CD14-positive monocyte (primary cell): Measurements from ENCODE around the gene TANGO6. TPM values are rescaled to one million over a fixed set of nuclear protein-coding genes. Genes with fewer than 3 reads are reported as not detected.
"Not testable (repeated sequence)": the region's sequence is repeated elsewhere in the genome, so short reads cannot be mapped to it uniquely, and the experiment has no call there.

ENCODE experiments used
- DNase-seq, 3 donors: peaks; one replicate each; pipeline ENCODE4 v3.0.0-alpha.2; 2011 to 2022
- H2AFZ ChIP-seq: 2 replicates; pipeline ENCODE4 v1.6.0; 2012; ENCODE audit warnings: mild to moderate bottlenecking, low read depth, low read length, inconsistent platforms; ENCODE audit not compliant: insufficient read depth, poor library complexity, severe bottlenecking
- H3K27ac ChIP-seq, 2 donors: 1 replicate in 1 of 2; 2 replicates in 1 of 2; pipeline ENCODE4 v1.5.1; 2012 to 2013; ENCODE audit warnings: low read length in 2 of 2, control low read depth in 1 of 2, inconsistent platforms in 1 of 2, low read depth in 1 of 2, mild to moderate bottlenecking in 1 of 2
- H3K27me3 ChIP-seq, 2 donors: one replicate each; pipeline versions ENCODE4 v1.6.0 to v1.6.1; 2011 to 2013; ENCODE audit warnings: low read length in 2 of 2; ENCODE audit not compliant: control insufficient read depth in 2 of 2, insufficient read depth in 2 of 2
- H3K36me3 ChIP-seq, 2 donors: replicated peaks in 1 of 2; 1 replicate in 1 of 2; 2 replicates in 1 of 2; pipeline versions ENCODE4 v1.5.1 to v1.6.1; 2012 to 2013; ENCODE audit warnings: low read length in 2 of 2, control low read depth in 1 of 2, inconsistent platforms in 1 of 2, mild to moderate bottlenecking in 1 of 2; ENCODE audit not compliant: insufficient read depth in 2 of 2, control insufficient read depth in 1 of 2
- H3K4me1 ChIP-seq, 2 donors: 1 replicate in 1 of 2; 2 replicates in 1 of 2; pipeline versions ENCODE4 v1.5.1 to v1.6.1; 2012 to 2013; ENCODE audit warnings: low read length in 2 of 2, control low read depth in 1 of 2, inconsistent platforms in 1 of 2, mild to moderate bottlenecking in 1 of 2, moderate library complexity in 1 of 2; ENCODE audit not compliant: insufficient read depth in 2 of 2, control insufficient read depth in 1 of 2
- H3K4me2 ChIP-seq: replicated peaks from 2 replicates; pipeline ENCODE3; 2012; ENCODE audit warnings: low read length, moderate library complexity, mild to moderate bottlenecking; ENCODE audit not compliant: poor library complexity, severe bottlenecking; ENCODE audit errors: extremely low read depth
- H3K4me3 ChIP-seq, 3 experiments: fragments of 200-600 bp in 1 of 3; sonication (generic) in 1 of 3; replicated peaks in 1 of 3; 1 replicate in 2 of 3; 2 replicates in 1 of 3; pipeline ENCODE4 v1.5.1; 2011 to 2013; ENCODE audit warnings: low read length in 3 of 3, mild to moderate bottlenecking in 3 of 3, control low read depth in 2 of 3, low read depth in 2 of 3, inconsistent platforms in 1 of 3, moderate library complexity in 1 of 3
- H3K79me2 ChIP-seq: 2 replicates; pipeline ENCODE4 v1.6.0; 2012; ENCODE audit warnings: mild to moderate bottlenecking, control low read depth, inconsistent platforms, low read length, moderate library complexity; ENCODE audit not compliant: insufficient read depth
- H3K9ac ChIP-seq: 2 replicates; pipeline ENCODE4 v1.6.0; 2017; ENCODE audit warnings: low read length, mild to moderate bottlenecking; ENCODE audit not compliant: insufficient read depth, poor library complexity, severe bottlenecking
- H3K9me3 ChIP-seq, 2 donors: replicated peaks in 1 of 2; 1 replicate in 1 of 2; 2 replicates in 1 of 2; pipeline versions ENCODE4 v1.5.1 to v1.6.1; 2012 to 2013; ENCODE audit warnings: low read length in 2 of 2, control low read depth in 1 of 2; ENCODE audit not compliant: control insufficient read depth in 1 of 2, insufficient read depth in 1 of 2
- H4K20me1 ChIP-seq: 2 replicates; pipeline ENCODE4 v1.6.0; 2012; ENCODE audit warnings: mild to moderate bottlenecking, low read length, control low read depth, moderate library complexity; ENCODE audit not compliant: insufficient read depth
- H3K27ac Mint-ChIP-seq, 7 donors: one replicate each; pipeline ENCODE4 v1.8.0; 2020; ENCODE audit warnings: mild to moderate bottlenecking in 7 of 7, mixed read lengths in 7 of 7, moderate library complexity in 6 of 7, inconsistent platforms in 2 of 7
- H3K27me3 Mint-ChIP-seq, 3 donors: one replicate each; pipeline ENCODE4 v1.8.0; 2021 to 2022; ENCODE audit warnings: low read depth in 3 of 3, mild to moderate bottlenecking in 3 of 3, mixed read lengths in 3 of 3, moderate library complexity in 3 of 3, inconsistent platforms in 1 of 3
- H3K36me3 Mint-ChIP-seq, 2 donors: one replicate each; pipeline ENCODE4 v1.8.0; 2020; ENCODE audit warnings: mixed read lengths in 2 of 2, inconsistent platforms in 1 of 2, mild to moderate bottlenecking in 1 of 2
- H3K4me1 Mint-ChIP-seq: one replicate; pipeline ENCODE4 v1.8.0; 2020; ENCODE audit warnings: mild to moderate bottlenecking, mixed read lengths
- H3K4me3 Mint-ChIP-seq, 2 donors: one replicate each; pipeline ENCODE4 v1.8.0; 2020; ENCODE audit warnings: mild to moderate bottlenecking in 2 of 2, mixed read lengths in 2 of 2, moderate library complexity in 1 of 2
- H3K9me3 Mint-ChIP-seq, 7 donors: one replicate each; pipeline ENCODE4 v1.8.0; 2020 to 2022; ENCODE audit warnings: mixed read lengths in 7 of 7, mild to moderate bottlenecking in 6 of 7, moderate library complexity in 6 of 7, inconsistent platforms in 2 of 7
- WGBS: methylation state at CpG from one replicate; pipeline ENCODE4 v1.1.5; 2013; ENCODE audit warnings: missing lambda C conversion rate; ENCODE audit not compliant: insufficient coverage; 5-methylcytosine and 5-hydroxymethylcytosine counted together
- intact Hi-C, 2 donors: fragments of 100-400 bp; cut with micrococcal nuclease; formaldehyde crosslinking; loops; one replicate each; pipeline versions ENCODE4 v1.15.0 to v1.15.1; 2023
- polyA plus RNA-seq, 3 donors: library from polyadenylated mRNA; depleted of rRNA in 1 of 3; unstranded in 2 of 3; stranded (reverse) in 1 of 3; fragments of 300-500 nt in 2 of 3; fragments of >200 nt in 1 of 3; fragmentation: Illumina TruSeq in 2 of 3; gene quantifications; 1 replicate in 2 of 3; 2 replicates in 1 of 3; pipeline ENCODE4 v1.2.3, GENCODE V29; 2012 to 2021
- TF ChIP-seq, protein P1 (sequence below): fragments of 200-600 bp; IDR thresholded peaks from one replicate; pipeline ENCODE4 v1.8.0; 2022; ENCODE audit warnings: antibody characterized with exemption, mild to moderate bottlenecking

The TANGO6 gene
- polyA plus RNA-seq, 3 donors = 6.5 to 8.1 (median 7.3) TPM

DNA sequence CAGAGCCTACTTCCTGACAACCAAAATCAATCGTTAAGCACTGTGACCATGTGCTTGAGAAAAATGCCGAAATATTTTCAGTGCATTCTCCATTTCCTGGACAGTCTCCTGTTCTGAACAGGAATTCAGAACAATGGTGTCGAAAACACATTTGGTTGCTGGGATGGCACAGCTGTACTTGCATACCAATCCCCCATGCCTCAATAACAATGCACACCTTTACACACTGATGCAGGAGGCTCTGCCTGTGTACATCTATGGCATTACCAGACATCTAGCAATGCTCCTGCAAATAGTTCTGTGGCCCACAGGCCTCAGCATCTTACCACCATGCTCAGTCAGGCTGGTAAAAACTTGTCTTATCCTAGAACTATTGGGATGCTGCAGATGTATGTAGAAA, 282.9 kb downstream of the TANGO6 start:
- no peak overlapping the region for H3K4me3 ChIP-seq
- H3K27ac Mint-ChIP-seq = peak overlapping the region in 1 of 7 donors; percentile 44
- peaks cover 75% of the 10 kb centered on the region for H3K79me2 ChIP-seq
- H3K27ac ChIP-seq = no peak overlapping the region
- TF ChIP-seq, protein P1, sequence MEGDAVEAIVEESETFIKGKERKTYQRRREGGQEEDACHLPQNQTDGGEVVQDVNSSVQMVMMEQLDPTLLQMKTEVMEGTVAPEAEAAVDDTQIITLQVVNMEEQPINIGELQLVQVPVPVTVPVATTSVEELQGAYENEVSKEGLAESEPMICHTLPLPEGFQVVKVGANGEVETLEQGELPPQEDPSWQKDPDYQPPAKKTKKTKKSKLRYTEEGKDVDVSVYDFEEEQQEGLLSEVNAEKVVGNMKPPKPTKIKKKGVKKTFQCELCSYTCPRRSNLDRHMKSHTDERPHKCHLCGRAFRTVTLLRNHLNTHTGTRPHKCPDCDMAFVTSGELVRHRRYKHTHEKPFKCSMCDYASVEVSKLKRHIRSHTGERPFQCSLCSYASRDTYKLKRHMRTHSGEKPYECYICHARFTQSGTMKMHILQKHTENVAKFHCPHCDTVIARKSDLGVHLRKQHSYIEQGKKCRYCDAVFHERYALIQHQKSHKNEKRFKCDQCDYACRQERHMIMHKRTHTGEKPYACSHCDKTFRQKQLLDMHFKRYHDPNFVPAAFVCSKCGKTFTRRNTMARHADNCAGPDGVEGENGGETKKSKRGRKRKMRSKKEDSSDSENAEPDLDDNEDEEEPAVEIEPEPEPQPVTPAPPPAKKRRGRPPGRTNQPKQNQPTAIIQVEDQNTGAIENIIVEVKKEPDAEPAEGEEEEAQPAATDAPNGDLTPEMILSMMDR = no peak
- H3K4me2 ChIP-seq = no peak overlapping the region
- H4K20me1 ChIP-seq = peaks cover 87% of the 10 kb centered on the region
- H3K27me3 ChIP-seq = no peaks in the 10 kb centered on the region
- H3K36me3 Mint-ChIP-seq = peaks cover 2 to 22% of the 10 kb centered on the region in 2 donors
- peaks cover 4 to 6% of the 10 kb centered on the region in 2 donors for H3K4me1 ChIP-seq
- intact Hi-C loops = loop anchor here (10.0 kb wide), 1 partner anchor 421 kb away; no protein-coding TSS in a partner anchor
- no peak overlapping the region for H2AFZ ChIP-seq
- no peak for DNase-seq
- H3K36me3 ChIP-seq = peaks cover under 1 to 16% of the 10 kb centered on the region in 2 donors
- no peaks in the 10 kb centered on the region for H3K9me3 Mint-ChIP-seq
- H3K4me1 Mint-ChIP-seq = peaks cover 21% of the 10 kb centered on the region
- no peak overlapping the region for H3K4me3 Mint-ChIP-seq
- no peak overlapping the region for H3K9ac ChIP-seq
- WGBS = 100% methylated on average over 3 of the region's 3 CpGs
- H3K27me3 Mint-ChIP-seq = no peaks in the 10 kb centered on the region
- H3K9me3 ChIP-seq = no peaks in the 10 kb centered on the region

DNA sequence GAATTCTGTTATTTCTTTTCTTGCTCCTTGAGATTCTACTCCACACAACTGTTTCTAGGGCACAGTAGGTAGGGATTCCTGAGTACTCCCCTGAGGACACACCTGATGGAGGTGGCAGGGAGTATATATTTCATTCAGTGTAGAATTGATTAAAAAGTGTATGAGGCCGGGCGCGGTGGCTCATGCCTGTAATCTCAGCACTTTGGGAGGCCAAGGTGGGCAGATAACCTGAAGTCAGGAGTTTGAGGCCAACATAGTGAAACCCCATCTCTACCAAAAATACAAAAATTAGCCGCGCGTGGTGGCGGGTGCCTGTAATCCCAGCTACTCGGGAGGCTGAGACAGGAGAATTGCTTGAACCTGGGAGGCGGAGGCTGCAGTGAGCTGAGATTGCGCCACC, 283.5 kb downstream of the TANGO6 start:
- not testable (repeated sequence) for H3K27ac Mint-ChIP-seq

More for the DNA sequence above, 283.5 kb downstream of the TANGO6 start:
- H3K4me1 ChIP-seq, H3K4me2 ChIP-seq, H3K9me3 ChIP-seq, H3K4me3 Mint-ChIP-seq, DNase-seq, H3K27ac ChIP-seq, H3K4me3 ChIP-seq, H2AFZ ChIP-seq, H3K9ac ChIP-seq, H3K27me3 Mint-ChIP-seq, H3K27me3 ChIP-seq, H3K9me3 Mint-ChIP-seq: not testable (repeated sequence)
- H3K36me3 ChIP-seq = peaks cover 0 to 13% of the 10 kb centered on the region in 2 donors
- intact Hi-C loops = loop anchor here (10.0 kb wide), 1 partner anchor 422 kb away; no protein-coding TSS in a partner anchor
- WGBS = 80% methylated on average over 1 of the region's 10 CpGs
- H3K36me3 Mint-ChIP-seq = peaks cover 0 to 19% of the 10 kb centered on the region in 2 donors
- H4K20me1 ChIP-seq = peaks cover 91% of the 10 kb centered on the region
- H3K79me2 ChIP-seq = peaks cover 81% of the 10 kb centered on the region
- H3K4me1 Mint-ChIP-seq = peaks cover 24% of the 10 kb centered on the region
